HEK293 (cell line): ENCODE data around the gene ECI1.
A peak's percentile ranks its signal among the peaks of the same experiment; 100 is the strongest.

Experiments
- EGR2 ChIP-seq: fragments of 450-650 bp; formaldehyde crosslinking; IDR thresholded peaks from 2 replicates; pipeline ENCODE4 v1.5.1; 2016; ENCODE audit warnings: low read depth, missing biosample characterization, missing genetic modification characterization
- HOXD13 ChIP-seq: sonication (generic); formaldehyde crosslinking; IDR thresholded peaks from 2 replicates; pipeline ENCODE4 v1.8.0; 2022; ENCODE audit warnings: missing genetic modification reagents, borderline replicate concordance
- IKZF3 ChIP-seq: fragments of 450-650 bp; IDR thresholded peaks from 2 replicates; pipeline ENCODE4 v1.5.0; 2018; ENCODE audit warnings: missing biosample characterization, mild to moderate bottlenecking, missing genetic modification characterization, moderate library complexity
- KLF7 ChIP-seq: fragments of 450-650 bp; formaldehyde crosslinking; IDR thresholded peaks from 2 replicates; pipeline ENCODE4 v1.5.1; 2016; ENCODE audit warnings: missing biosample characterization, missing genetic modification characterization, borderline replicate concordance
- KLF9 ChIP-seq: fragments of 450-650 bp; formaldehyde crosslinking; IDR thresholded peaks from 2 replicates; pipeline ENCODE4 v1.5.1; 2016; ENCODE audit warnings: missing biosample characterization, missing genetic modification characterization, low read depth
- REPIN1 ChIP-seq: fragments of 450-650 bp; formaldehyde crosslinking; IDR thresholded peaks from 2 replicates; pipeline ENCODE4 v1.5.1; 2017; ENCODE audit warnings: missing biosample characterization, missing genetic modification characterization, low read depth
- SALL2 ChIP-seq: fragments of 450-650 bp; formaldehyde crosslinking; IDR thresholded peaks from 2 replicates; pipeline ENCODE4 v1.5.0; 2017; ENCODE audit warnings: missing biosample characterization, mild to moderate bottlenecking, missing genetic modification characterization, borderline replicate concordance
- SP7 ChIP-seq: fragments of 450-650 bp; formaldehyde crosslinking; IDR thresholded peaks from 2 replicates; pipeline ENCODE4 v1.5.1; 2016; ENCODE audit warnings: missing biosample characterization, missing genetic modification characterization
- ZNF10 ChIP-seq: fragments of 450-650 bp; formaldehyde crosslinking; IDR thresholded peaks from 2 replicates; pipeline ENCODE4 v1.5.1; 2017; ENCODE audit warnings: missing biosample characterization, missing genetic modification characterization
- ZNF16 ChIP-seq: fragments of 450-650 bp; formaldehyde crosslinking; IDR thresholded peaks from 2 replicates; pipeline ENCODE4 v1.5.1; 2016; ENCODE audit warnings: low read depth, missing biosample characterization, missing genetic modification characterization
- ZNF169 ChIP-seq: fragments of 450-650 bp; formaldehyde crosslinking; IDR thresholded peaks from 2 replicates; pipeline ENCODE4 v1.5.1; 2016; ENCODE audit warnings: missing biosample characterization, missing genetic modification characterization
- ZNF175 ChIP-seq: fragments of 450-650 bp; formaldehyde crosslinking; IDR thresholded peaks from 2 replicates; pipeline ENCODE4 v1.5.1; 2016; ENCODE audit warnings: missing biosample characterization, missing genetic modification characterization
- ZNF221 ChIP-seq: fragments of 450-650 bp; formaldehyde crosslinking; IDR thresholded peaks from 2 replicates; pipeline ENCODE4 v1.5.1; 2017; ENCODE audit warnings: missing biosample characterization, missing genetic modification characterization, borderline replicate concordance
- ZNF335 ChIP-seq: fragments of 450-650 bp; formaldehyde crosslinking; conservative IDR thresholded peaks from 2 replicates; pipeline ENCODE4 v1.5.1; 2016; ENCODE audit warnings: missing biosample characterization, missing genetic modification characterization
- ZNF391 ChIP-seq: fragments of 450-650 bp; formaldehyde crosslinking; IDR thresholded peaks from 2 replicates; pipeline ENCODE4 v1.5.1; 2016; ENCODE audit warnings: low read depth, missing biosample characterization, missing genetic modification characterization, borderline replicate concordance
- ZNF404 ChIP-seq: fragments of 450-650 bp; formaldehyde crosslinking; IDR thresholded peaks from 2 replicates; pipeline ENCODE4 v1.5.1; 2017; ENCODE audit warnings: missing biosample characterization, missing genetic modification characterization
- ZNF416 ChIP-seq: fragments of 450-650 bp; formaldehyde crosslinking; IDR thresholded peaks from 2 replicates; pipeline ENCODE4 v1.5.1; 2016; ENCODE audit warnings: missing biosample characterization, missing genetic modification characterization
- ZNF48 ChIP-seq: fragments of 450-650 bp; formaldehyde crosslinking; IDR thresholded peaks from 2 replicates; pipeline ENCODE4 v1.5.1; 2016; ENCODE audit warnings: missing biosample characterization, missing genetic modification characterization
- ZNF544 ChIP-seq: fragments of 450-650 bp; formaldehyde crosslinking; IDR thresholded peaks from 2 replicates; pipeline ENCODE4 v1.5.0; 2017; ENCODE audit warnings: missing biosample characterization, missing genetic modification characterization
- ZNF555 ChIP-seq: fragments of 450-650 bp; formaldehyde crosslinking; conservative IDR thresholded peaks from 2 replicates; pipeline ENCODE4 v1.5.1; 2017; ENCODE audit warnings: missing biosample characterization, mild to moderate bottlenecking, missing genetic modification characterization, inconsistent platforms
- ZNF768 ChIP-seq: fragments of 450-650 bp; formaldehyde crosslinking; IDR thresholded peaks from 2 replicates; pipeline ENCODE4 v1.5.1; 2018; ENCODE audit warnings: missing biosample characterization, mild to moderate bottlenecking, missing genetic modification characterization
- ZNF843 ChIP-seq: fragments of 450-650 bp; formaldehyde crosslinking; IDR thresholded peaks from 2 replicates; pipeline ENCODE4 v1.5.1; 2016; ENCODE audit warnings: missing biosample characterization, missing genetic modification characterization
- ZSCAN30 ChIP-seq: fragments of 450-650 bp; IDR thresholded peaks from 2 replicates; pipeline ENCODE4 v1.5.1; 2018; ENCODE audit warnings: missing biosample characterization, mild to moderate bottlenecking, missing genetic modification characterization, moderate library complexity
- TF ChIP-seq, protein P1 (sequence below): fragments of 450-650 bp; formaldehyde crosslinking; IDR thresholded peaks from 2 replicates; pipeline ENCODE4 v1.5.1; 2016; ENCODE audit warnings: missing biosample characterization, missing genetic modification characterization
- TF ChIP-seq, protein P2 (sequence below): sonication (generic); formaldehyde crosslinking; IDR thresholded peaks from 2 replicates; pipeline ENCODE4 v1.8.1; 2022; ENCODE audit warnings: mild to moderate bottlenecking, moderate library complexity, missing genetic modification reagents
- TF ChIP-seq, protein P3 (sequence below): fragments of 450-650 bp; formaldehyde crosslinking; conservative IDR thresholded peaks from 2 replicates; pipeline ENCODE4 v1.5.1; 2016; ENCODE audit warnings: low read depth, missing biosample characterization, missing genetic modification characterization
- TF ChIP-seq, protein P4 (sequence below): fragments of 450-650 bp; formaldehyde crosslinking; IDR thresholded peaks from 2 replicates; pipeline ENCODE4 v1.5.1; 2016; ENCODE audit warnings: missing biosample characterization, missing genetic modification characterization
- TF ChIP-seq, protein P5 (sequence below): fragments of 450-650 bp; IDR thresholded peaks from 2 replicates; pipeline ENCODE4 v1.5.1; 2018; ENCODE audit warnings: missing biosample characterization, mild to moderate bottlenecking, missing genetic modification characterization

ECI1 gene

DNA sequence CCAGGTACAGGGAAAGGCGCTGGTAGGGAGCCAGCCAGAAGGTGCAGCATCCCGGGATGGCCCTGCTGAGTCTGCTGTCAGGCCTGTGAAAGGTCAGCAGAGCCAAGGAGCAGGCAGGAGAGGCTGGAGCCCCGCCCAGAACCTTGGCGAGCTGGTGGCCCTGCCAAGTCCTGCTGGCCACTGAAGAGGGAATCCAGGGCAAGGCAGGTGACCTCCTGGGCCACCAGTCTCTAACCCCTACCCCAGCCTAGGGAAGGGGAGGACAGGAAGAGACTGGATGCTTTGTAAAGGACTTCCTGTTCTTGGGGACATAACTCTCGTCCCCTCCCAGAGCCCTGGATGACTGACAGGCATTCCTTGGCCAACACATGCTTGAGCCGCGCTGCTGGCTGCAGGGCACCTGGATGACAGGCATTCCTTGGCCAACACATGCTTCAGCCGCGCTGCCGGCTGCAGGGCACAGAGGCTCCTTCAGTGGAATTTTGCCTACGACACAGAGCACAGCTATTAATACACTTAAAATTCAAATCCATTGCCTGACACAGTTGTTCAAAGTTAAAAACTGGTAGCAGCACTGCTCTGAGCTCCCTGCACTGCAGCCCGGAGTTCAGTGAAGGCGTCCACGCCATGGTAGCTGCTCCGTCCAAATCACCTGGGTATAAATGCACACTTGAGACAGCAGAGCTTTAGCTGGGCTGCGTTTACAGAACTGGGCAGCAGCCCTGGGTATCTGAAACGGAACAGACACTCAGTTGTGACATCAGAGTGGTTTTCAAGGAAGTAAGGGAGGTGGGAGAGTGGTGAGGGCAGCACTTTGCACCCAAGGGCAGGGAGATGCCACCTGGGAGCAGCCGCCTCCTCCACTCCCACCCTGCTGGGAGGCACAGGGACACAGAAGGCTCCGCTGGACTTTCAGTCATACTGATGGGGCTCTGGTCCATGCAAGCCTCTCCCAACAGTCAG is 38.7 kb downstream of the ECI1 start (continued):
- TF ChIP-seq, protein P1, sequence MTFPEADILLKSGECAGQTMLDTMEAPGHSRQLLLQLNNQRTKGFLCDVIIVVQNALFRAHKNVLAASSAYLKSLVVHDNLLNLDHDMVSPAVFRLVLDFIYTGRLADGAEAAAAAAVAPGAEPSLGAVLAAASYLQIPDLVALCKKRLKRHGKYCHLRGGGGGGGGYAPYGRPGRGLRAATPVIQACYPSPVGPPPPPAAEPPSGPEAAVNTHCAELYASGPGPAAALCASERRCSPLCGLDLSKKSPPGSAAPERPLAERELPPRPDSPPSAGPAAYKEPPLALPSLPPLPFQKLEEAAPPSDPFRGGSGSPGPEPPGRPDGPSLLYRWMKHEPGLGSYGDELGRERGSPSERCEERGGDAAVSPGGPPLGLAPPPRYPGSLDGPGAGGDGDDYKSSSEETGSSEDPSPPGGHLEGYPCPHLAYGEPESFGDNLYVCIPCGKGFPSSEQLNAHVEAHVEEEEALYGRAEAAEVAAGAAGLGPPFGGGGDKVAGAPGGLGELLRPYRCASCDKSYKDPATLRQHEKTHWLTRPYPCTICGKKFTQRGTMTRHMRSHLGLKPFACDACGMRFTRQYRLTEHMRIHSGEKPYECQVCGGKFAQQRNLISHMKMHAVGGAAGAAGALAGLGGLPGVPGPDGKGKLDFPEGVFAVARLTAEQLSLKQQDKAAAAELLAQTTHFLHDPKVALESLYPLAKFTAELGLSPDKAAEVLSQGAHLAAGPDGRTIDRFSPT (tag by site-specific recombination): 0 out of 2 replicates have a peak, but pooled peaks have one; percentile 24
- TF ChIP-seq ZNF335 (tag by site-specific recombination) (peak; percentile 78), SALL2 (tag by site-specific recombination) (no peak), ZNF391 (tag by site-specific recombination) (no peak), ZNF175 (tag by site-specific recombination) (no peak), KLF9 (tag by site-specific recombination) (no peak), IKZF3 (tag by site-specific recombination) (0 out of 2 replicates have a peak, but pooled peaks have one; percentile 20), ZNF48 (no peak), EGR2 (tag by site-specific recombination) (peak; percentile 46; the same call in 1 of the 2 replicates), ZNF169 (no peak), ZNF544 (no peak), REPIN1 (tag by site-specific recombination) (no peak), SP7 (tag by site-specific recombination) (no peak), ZNF843 (no peak), ZNF10 (tag by site-specific recombination) (no peak), ZNF555 (tag by site-specific recombination) (no peak), ZNF768 (tag by site-specific recombination) (0 out of 2 replicates have a peak, but pooled peaks have one; percentile 27), KLF7 (tag by site-specific recombination) (no peak), ZNF16 (tag by site-specific recombination) (no peak), ZSCAN30 (tag by site-specific recombination) (0 out of 2 replicates have a peak, but pooled peaks have one; percentile 28), ZNF404 (tag by site-specific recombination) (no peak), ZNF416 (no peak), ZNF221 (tag by site-specific recombination) (no peak), HOXD13 (CRISPR knock-in tag) (no peak)
- TF ChIP-seq, protein P2, sequence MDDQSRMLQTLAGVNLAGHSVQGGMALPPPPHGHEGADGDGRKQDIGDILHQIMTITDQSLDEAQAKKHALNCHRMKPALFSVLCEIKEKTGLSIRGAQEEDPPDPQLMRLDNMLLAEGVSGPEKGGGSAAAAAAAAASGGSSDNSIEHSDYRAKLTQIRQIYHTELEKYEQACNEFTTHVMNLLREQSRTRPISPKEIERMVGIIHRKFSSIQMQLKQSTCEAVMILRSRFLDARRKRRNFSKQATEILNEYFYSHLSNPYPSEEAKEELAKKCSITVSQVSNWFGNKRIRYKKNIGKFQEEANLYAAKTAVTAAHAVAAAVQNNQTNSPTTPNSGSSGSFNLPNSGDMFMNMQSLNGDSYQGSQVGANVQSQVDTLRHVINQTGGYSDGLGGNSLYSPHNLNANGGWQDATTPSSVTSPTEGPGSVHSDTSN: no peak
- TF ChIP-seq, protein P3, sequence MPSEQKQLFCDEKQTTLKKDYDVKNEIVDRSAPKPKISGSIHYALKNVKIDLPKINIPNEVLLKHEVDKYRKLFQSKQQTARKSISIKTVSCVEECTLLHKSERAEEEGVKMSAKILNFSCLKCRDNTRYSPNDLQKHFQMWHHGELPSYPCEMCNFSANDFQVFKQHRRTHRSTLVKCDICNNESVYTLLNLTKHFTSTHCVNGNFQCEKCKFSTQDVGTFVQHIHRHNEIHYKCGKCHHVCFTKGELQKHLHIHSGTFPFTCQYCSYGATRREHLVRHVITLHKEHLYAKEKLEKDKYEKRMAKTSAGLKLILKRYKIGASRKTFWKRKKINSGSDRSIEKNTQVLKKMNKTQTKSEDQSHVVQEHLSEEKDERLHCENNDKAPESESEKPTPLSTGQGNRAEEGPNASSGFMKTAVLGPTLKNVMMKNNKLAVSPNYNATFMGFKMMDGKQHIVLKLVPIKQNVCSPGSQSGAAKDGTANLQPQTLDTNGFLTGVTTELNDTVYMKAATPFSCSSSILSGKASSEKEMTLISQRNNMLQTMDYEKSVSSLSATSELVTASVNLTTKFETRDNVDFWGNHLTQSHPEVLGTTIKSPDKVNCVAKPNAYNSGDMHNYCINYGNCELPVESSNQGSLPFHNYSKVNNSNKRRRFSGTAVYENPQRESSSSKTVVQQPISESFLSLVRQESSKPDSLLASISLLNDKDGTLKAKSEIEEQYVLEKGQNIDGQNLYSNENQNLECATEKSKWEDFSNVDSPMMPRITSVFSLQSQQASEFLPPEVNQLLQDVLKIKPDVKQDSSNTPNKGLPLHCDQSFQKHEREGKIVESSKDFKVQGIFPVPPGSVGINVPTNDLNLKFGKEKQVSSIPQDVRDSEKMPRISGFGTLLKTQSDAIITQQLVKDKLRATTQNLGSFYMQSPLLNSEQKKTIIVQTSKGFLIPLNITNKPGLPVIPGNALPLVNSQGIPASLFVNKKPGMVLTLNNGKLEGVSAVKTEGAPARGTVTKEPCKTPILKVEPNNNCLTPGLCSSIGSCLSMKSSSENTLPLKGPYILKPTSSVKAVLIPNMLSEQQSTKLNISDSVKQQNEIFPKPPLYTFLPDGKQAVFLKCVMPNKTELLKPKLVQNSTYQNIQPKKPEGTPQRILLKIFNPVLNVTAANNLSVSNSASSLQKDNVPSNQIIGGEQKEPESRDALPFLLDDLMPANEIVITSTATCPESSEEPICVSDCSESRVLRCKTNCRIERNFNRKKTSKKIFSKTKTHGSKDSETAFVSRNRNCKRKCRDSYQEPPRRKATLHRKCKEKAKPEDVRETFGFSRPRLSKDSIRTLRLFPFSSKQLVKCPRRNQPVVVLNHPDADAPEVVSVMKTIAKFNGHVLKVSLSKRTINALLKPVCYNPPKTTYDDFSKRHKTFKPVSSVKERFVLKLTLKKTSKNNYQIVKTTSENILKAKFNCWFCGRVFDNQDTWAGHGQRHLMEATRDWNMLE (tag by site-specific recombination): no peak
- TF ChIP-seq, protein P4, sequence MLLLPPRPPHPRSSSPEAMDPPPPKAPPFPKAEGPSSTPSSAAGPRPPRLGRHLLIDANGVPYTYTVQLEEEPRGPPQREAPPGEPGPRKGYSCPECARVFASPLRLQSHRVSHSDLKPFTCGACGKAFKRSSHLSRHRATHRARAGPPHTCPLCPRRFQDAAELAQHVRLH (tag by site-specific recombination): no peak
- TF ChIP-seq, protein P5, sequence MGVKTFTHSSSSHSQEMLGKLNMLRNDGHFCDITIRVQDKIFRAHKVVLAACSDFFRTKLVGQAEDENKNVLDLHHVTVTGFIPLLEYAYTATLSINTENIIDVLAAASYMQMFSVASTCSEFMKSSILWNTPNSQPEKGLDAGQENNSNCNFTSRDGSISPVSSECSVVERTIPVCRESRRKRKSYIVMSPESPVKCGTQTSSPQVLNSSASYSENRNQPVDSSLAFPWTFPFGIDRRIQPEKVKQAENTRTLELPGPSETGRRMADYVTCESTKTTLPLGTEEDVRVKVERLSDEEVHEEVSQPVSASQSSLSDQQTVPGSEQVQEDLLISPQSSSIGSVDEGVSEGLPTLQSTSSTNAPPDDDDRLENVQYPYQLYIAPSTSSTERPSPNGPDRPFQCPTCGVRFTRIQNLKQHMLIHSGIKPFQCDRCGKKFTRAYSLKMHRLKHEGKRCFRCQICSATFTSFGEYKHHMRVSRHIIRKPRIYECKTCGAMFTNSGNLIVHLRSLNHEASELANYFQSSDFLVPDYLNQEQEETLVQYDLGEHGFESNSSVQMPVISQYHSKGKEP (tag by site-specific recombination): 0 out of 2 replicates have a peak, but pooled peaks have one; percentile 7
